OCI-M2 (cell line): ENCODE measurements around the gene STK36.

Experiments used
- DNase-seq: peaks from one replicate; lab custom pipeline; 2025; ENCODE audit not compliant: unreplicated experiment; lab: John Stamatoyannopoulos, UW

Gene STK36

GRCh38 chr2:218745160-218745558 lies 73.3 kb downstream of the STK36 start:
- no peak for DNase-seq

GRCh38 chr2:218745559-218746469 lies 73.9 kb downstream of the STK36 start:
- no peak for DNase-seq

GRCh38 chr2:218746470-218746795 lies 74.5 kb downstream of the STK36 start:
- DNase-seq, result no peak

GRCh38 chr2:218746960-218747359 lies 75.1 kb downstream of the STK36 start:
- no peak for DNase-seq

- DNase-seq, result no peak
These were observed 77.0 kb downstream of the STK36 start for GRCh38 chr2:218748741-218749441.
